Stimulated activated CD4-positive, alpha-beta T cell treated with anti-CD3 and anti-CD28 coated beads, Interleukin-4, amount 100 ng/mL, for 1 hour (primary cell): ENCODE measurements around the gene DNAJC17.

ENCODE experiments used
- DNase-seq: peaks from one replicate; pipeline ENCODE4 v3.0.0-alpha.2; 2020

DNAJC17 gene

GRCh38 chr15:40764629-40765103 is 42.6 kb downstream of the DNAJC17 start:
- DNase-seq, result no peak

- DNase-seq, result peak; percentile 69
Measured at GRCh38 chr15:40763801-40764628, 43.3 kb downstream of the DNAJC17 start, which contains the start of gene GCHFR. Gene GCHFR (plus strand): TSS chr15:40764068. CDS start chr15:40764181, 113 bp downstream.

- DNase-seq, result peak; percentile 47
Measured at GRCh38 chr15:40762919-40763800, 44.1 kb downstream of the DNAJC17 start.

- no peak for DNase-seq
Measured at GRCh38 chr15:40759961-40760360, 47.3 kb downstream of the DNAJC17 start.

- DNase-seq, result no peak
Measured at GRCh38 chr15:40756938-40757337, 50.3 kb downstream of the DNAJC17 start.

- no peak for DNase-seq
Measured at GRCh38 chr15:40755812-40756208, 51.5 kb downstream of the DNAJC17 start.

- peak; percentile 95 for DNase-seq
Measured at GRCh38 chr15:40754883-40755811, 52.1 kb downstream of the DNAJC17 start, which contains the start of gene RMDN3. Gene RMDN3 (minus strand): TSS chr15:40755254. CDS start chr15:40754783, 471 bp downstream.

- DNase-seq, result peak; percentile 14
Measured at GRCh38 chr15:40754574-40754882, 52.7 kb downstream of the DNAJC17 start.

GRCh38 chr15:40751745-40752144 is 55.5 kb downstream of the DNAJC17 start:
- no peak for DNase-seq

- DNase-seq, result no peak
Measured at GRCh38 chr15:40750885-40751284, 56.4 kb downstream of the DNAJC17 start.

GRCh38 chr15:40749151-40749630 is 58.1 kb downstream of the DNAJC17 start:
- DNase-seq, result no peak

- DNase-seq, result no peak
Measured at GRCh38 chr15:40747685-40748631, 59.3 kb downstream of the DNAJC17 start.

- no peak for DNase-seq
Measured at GRCh38 chr15:40746916-40747418, 60.3 kb downstream of the DNAJC17 start.

- DNase-seq, result no peak
Measured at GRCh38 chr15:40744815-40745152, 62.5 kb downstream of the DNAJC17 start.

- peak; percentile 53 for DNase-seq
Measured at GRCh38 chr15:40743921-40744814, 63.1 kb downstream of the DNAJC17 start.

GRCh38 chr15:40743485-40743901 is 63.8 kb downstream of the DNAJC17 start:
- DNase-seq, result no peak

GRCh38 chr15:40739854-40740253 is 67.4 kb downstream of the DNAJC17 start:
- DNase-seq, result no peak

- DNase-seq, result no peak
Measured at GRCh38 chr15:40739047-40739446, 68.2 kb downstream of the DNAJC17 start.

- DNase-seq, result no peak
Measured at GRCh38 chr15:40737048-40737447, 70.2 kb downstream of the DNAJC17 start.

- no peak for DNase-seq
Measured at GRCh38 chr15:40736575-40736974, 70.7 kb downstream of the DNAJC17 start.
